Smooth muscle cell (in vitro differentiated cells): ENCODE data around the gene CHMP5. TPM values are rescaled to one million over a fixed set of nuclear protein-coding genes. Genes with fewer than 3 reads are reported as not detected.
A peak's percentile ranks its signal among the peaks of the same experiment; 100 is the strongest.

Source experiments
- DNase-seq: peaks from one replicate; lab custom pipeline; 2025; ENCODE audit not compliant: unreplicated experiment; lab: John Stamatoyannopoulos, UW
- H2AFZ ChIP-seq: fragments of 200-600 bp; sonication (generic); 2 replicates; pipeline ENCODE4 v1.6.0; 2016; ENCODE audit warnings: antibody characterized with exemption, low read depth, mild to moderate bottlenecking
- H3F3A ChIP-seq: fragments of 200-600 bp; sonication (generic); 2 replicates; pipeline ENCODE4 v1.6.0; 2017; ENCODE audit warnings: antibody characterized with exemption, low read depth
- H3K27ac ChIP-seq: fragments of 200-600 bp; sonication (generic); 2 replicates; pipeline ENCODE4 v1.5.1; 2016; ENCODE audit warnings: low read depth, mild to moderate bottlenecking
- H3K27me3 ChIP-seq: fragments of 200-600 bp; sonication (generic); 2 replicates; pipeline ENCODE4 v1.6.1; 2016; ENCODE audit warnings: low read depth, mild to moderate bottlenecking
- H3K36me3 ChIP-seq: fragments of 200-600 bp; sonication (generic); 2 replicates; pipeline ENCODE4 v1.5.1; 2016; ENCODE audit warnings: low read depth
- H3K4me1 ChIP-seq: fragments of 200-600 bp; sonication (generic); 2 replicates; pipeline ENCODE4 v1.5.1; 2016; ENCODE audit warnings: low read depth
- H3K4me2 ChIP-seq: fragments of 200-600 bp; sonication (generic); 2 replicates; pipeline ENCODE4 v1.6.0; 2016; ENCODE audit warnings: mild to moderate bottlenecking
- H3K4me3 ChIP-seq: fragments of 200-600 bp; sonication (generic); 2 replicates; pipeline ENCODE4 v1.5.1; 2016; ENCODE audit warnings: mild to moderate bottlenecking
- H3K79me2 ChIP-seq: fragments of 200-600 bp; sonication (generic); 2 replicates; pipeline ENCODE4 v1.6.0; 2016; ENCODE audit warnings: low read depth, mild to moderate bottlenecking
- H3K9ac ChIP-seq: fragments of 200-600 bp; sonication (generic); 2 replicates; pipeline ENCODE4 v1.6.0; 2016; ENCODE audit warnings: low read depth
- H3K9me3 ChIP-seq: fragments of 200-600 bp; sonication (generic); replicated peaks from 2 replicates; pipeline ENCODE4 v1.5.1; 2016; ENCODE audit warnings: low read depth
- H4K20me1 ChIP-seq: fragments of 200-600 bp; sonication (generic); 2 replicates; pipeline ENCODE4 v1.6.0; 2016; ENCODE audit warnings: low read depth
- CTCF ChIP-seq: fragments of 200-600 bp; sonication (generic); IDR thresholded peaks from 2 replicates; pipeline ENCODE4 v1.5.1; 2017; ENCODE audit warnings: borderline replicate concordance, mild to moderate bottlenecking, antibody characterized with exemption; ENCODE audit not compliant: insufficient read depth, poor library complexity, severe bottlenecking
- WGBS: methylation state at CpG from one replicate; pipeline ENCODE4 v1.1.7; 2016; ENCODE audit warnings: low lambda C conversion rate; 5-methylcytosine and 5-hydroxymethylcytosine counted together
- polyA plus RNA-seq: library from polyadenylated mRNA; unstranded; fragments of >200 nt; fragmentation: Nextera tagmentation; extraction: Ambion mirVana; gene quantifications from 2 replicates; pipeline ENCODE4 v1.2.1, GENCODE V29; 2016
- total RNA-seq: library from RNA; depleted of rRNA; stranded (reverse); fragments of >200 nt; gene quantifications from 2 replicates; pipeline ENCODE4 v1.2.3, GENCODE V29; 2014

Gene CHMP5
- total RNA-seq: 112 and 124 TPM in 2 replicates
- polyA plus RNA-seq: 85.9 and 99.3 TPM in 2 replicates

GRCh38 chr9:33264473-33265177, at the start of gene CHMP5, which contains the start of gene BAG1:
TSS of gene CHMP5 (plus strand) at chr9:33265049. CDS start at chr9:33265079, 30 bp downstream.
TSS of gene BAG1 (minus strand) at chr9:33264708.
- Histone ChIP-seq H3K4me3 (peak within 1 kb of the TSS; percentile 98), H3K9ac (peak within 1 kb of the TSS; percentile 86), H3K36me3 (peaks cover 24% of the 10 kb centered on the region), H3K4me1 (peaks cover 12% of the 10 kb centered on the region), H3K27ac (peak within 1 kb of the TSS; percentile 67), H3F3A (no peaks in the 10 kb centered on the region), H3K27me3 (no peaks in the 10 kb centered on the region), H3K79me2 (peaks cover 29% of the 10 kb centered on the region), H3K9me3 (no peaks in the 10 kb centered on the region), H4K20me1 (no peaks in the 10 kb centered on the region), H3K4me2 (peak within 1 kb of the TSS; percentile 98), H2AFZ (peak within 1 kb of the TSS; percentile 96)
- DNase-seq: peak; percentile 96
- WGBS: 1% methylated on average over 30 of the region's 67 CpGs
- TF ChIP-seq CTCF: no peak

- no peaks in the 10 kb centered on the region for H3K79me2 ChIP-seq
- WGBS: 83% methylated on average over 14 of the region's 14 CpGs
- no peaks in the 10 kb centered on the region for H3K9me3 ChIP-seq
- TF ChIP-seq CTCF: no peak
- DNase-seq: no peak
- no peak overlapping the region for H3K27ac ChIP-seq
- no peak overlapping the region for H3K4me2 ChIP-seq
- no peak overlapping the region for H3K9ac ChIP-seq
- H4K20me1 ChIP-seq: no peaks in the 10 kb centered on the region
- H2AFZ ChIP-seq: no peak overlapping the region
- no peak overlapping the region for H3K4me3 ChIP-seq
- H3F3A ChIP-seq: no peaks in the 10 kb centered on the region
- H3K27me3 ChIP-seq: no peaks in the 10 kb centered on the region
- no peaks in the 10 kb centered on the region for H3K36me3 ChIP-seq
- no peaks in the 10 kb centered on the region for H3K4me1 ChIP-seq
These were observed 43.9 kb upstream of the CHMP5 start for GRCh38 chr9:33220681-33221567.

GRCh38 chr9:33221568-33221884, 43.3 kb upstream of the CHMP5 start:
- no peaks in the 10 kb centered on the region for H3K36me3 ChIP-seq
- no peak overlapping the region for H3K4me2 ChIP-seq
- H3K79me2 ChIP-seq: no peaks in the 10 kb centered on the region
- no peaks in the 10 kb centered on the region for H3K27me3 ChIP-seq
- H3K4me3 ChIP-seq: no peak overlapping the region
- TF ChIP-seq CTCF: no peak
- no peaks in the 10 kb centered on the region for H3K9me3 ChIP-seq
- WGBS: 95% methylated on average over 3 of the region's 3 CpGs
- H3K9ac ChIP-seq: no peak overlapping the region
- DNase-seq: no peak
- H3K4me1 ChIP-seq: no peaks in the 10 kb centered on the region
- H2AFZ ChIP-seq: no peak overlapping the region
- no peak overlapping the region for H3K27ac ChIP-seq
- H4K20me1 ChIP-seq: no peaks in the 10 kb centered on the region
- H3F3A ChIP-seq: no peaks in the 10 kb centered on the region
